Thyroid gland (tissue), 4 donors: ENCODE data around the gene PAM. TPM values are rescaled to one million over a fixed set of nuclear protein-coding genes. Genes with fewer than 3 reads are reported as not detected.

Source experiments
- DNase-seq, 2 donors: peaks; one replicate each; pipeline ENCODE4 v3.0.0-alpha.2; 2019
- H3K27ac ChIP-seq, 3 donors: fragments of 200-600 bp; sonication (generic); 1 replicate in 2 of 3; 2 replicates in 1 of 3; pipeline ENCODE4 v1.5.1; 2016 to 2019; ENCODE audit warnings: mild to moderate bottlenecking in 1 of 3, moderate library complexity in 1 of 3
- H3K27me3 ChIP-seq: fragments of 200-600 bp; sonication (generic); one replicate; pipeline ENCODE4 v1.5.1; 2019
- H3K36me3 ChIP-seq, 2 donors: fragments of 200-600 bp; sonication (generic); one replicate each; pipeline ENCODE4 v1.5.1; 2016 to 2019
- H3K4me1 ChIP-seq, 2 donors: fragments of 200-600 bp; sonication (generic); one replicate each; pipeline ENCODE4 v1.5.1; 2017 to 2019
- H3K4me3 ChIP-seq, 3 donors: fragments of 200-600 bp; sonication (generic); replicated peaks in 1 of 3; 1 replicate in 2 of 3; 2 replicates in 1 of 3; pipeline ENCODE4 v1.5.1; 2016; ENCODE audit warnings: mild to moderate bottlenecking in 1 of 3
- H3K9me3 ChIP-seq: fragments of 200-600 bp; sonication (generic); one replicate; pipeline ENCODE4 v1.5.1; 2017
- CTCF ChIP-seq, 6 experiments: fragments of 200-600 bp in 3 of 6; fragments of 450-650 bp in 3 of 6; sonication (generic) in 3 of 6; IDR thresholded peaks; one replicate each; pipeline ENCODE4 v1.5.1; 2016 to 2019; ENCODE audit warnings: antibody characterized with exemption in 6 of 6, mild to moderate bottlenecking in 2 of 6, inconsistent platforms in 1 of 6, moderate library complexity in 1 of 6
- POLR2A ChIP-seq, 2 donors: fragments of 450-650 bp; IDR thresholded peaks; one replicate each; pipeline ENCODE4 v1.6.1; 2017; ENCODE audit warnings: antibody characterized with exemption in 2 of 2, mild to moderate bottlenecking in 2 of 2, moderate library complexity in 1 of 2
- WGBS, 2 donors: methylation state at CpG; one replicate each; pipeline ENCODE4 v1.1.5; 2017; 5-methylcytosine and 5-hydroxymethylcytosine counted together
- intact Hi-C: fragments of 100-400 bp; cut with DNase I; formaldehyde crosslinking; loops from one replicate; pipeline ENCODE4 v1.15.1; 2023
- total RNA-seq, 4 donors: library from RNA; depleted of rRNA; stranded (reverse); fragments of >200 nt; gene quantifications; one replicate each; pipeline ENCODE4 v1.2.3, GENCODE V29; 2016

The PAM gene
- total RNA-seq, 4 donors from 2014 or later = 175 to 250 (median 202) TPM

DNA sequence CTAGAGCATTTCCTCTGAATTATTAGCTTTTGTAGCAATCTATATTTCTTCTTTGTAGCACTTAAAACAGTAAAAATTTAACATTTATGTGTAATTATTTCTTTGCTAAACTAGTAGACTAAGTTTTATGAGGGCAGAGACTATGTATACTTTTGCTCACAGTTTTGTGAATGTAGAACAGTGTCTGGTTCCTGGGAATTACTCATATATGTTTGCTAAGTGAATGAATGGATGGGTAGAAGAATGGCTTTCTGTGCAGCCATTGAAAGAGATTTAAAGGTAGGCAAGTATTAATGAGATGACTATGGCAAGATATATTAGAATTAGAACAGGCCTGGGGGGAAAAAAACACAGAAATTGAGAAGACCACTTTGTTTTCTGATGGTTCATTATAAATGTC is 140.1 kb downstream of the PAM start:
- TF ChIP-seq POLR2A (IDR thresholded peaks at IDR 0.05) (no peak), CTCF (IDR thresholded peaks at IDR 0.05) (no peak)
- Histone ChIP-seq H3K27ac (no peak overlapping the region), H3K9me3 (no peaks in the 10 kb centered on the region), H3K4me1 (no peaks in the 10 kb centered on the region), H3K36me3 (no peaks in the 10 kb centered on the region), H3K27me3 (no peaks in the 10 kb centered on the region), H3K4me3 (no peak overlapping the region)
- intact Hi-C loops = no loop called here
- no peak for DNase-seq

DNA sequence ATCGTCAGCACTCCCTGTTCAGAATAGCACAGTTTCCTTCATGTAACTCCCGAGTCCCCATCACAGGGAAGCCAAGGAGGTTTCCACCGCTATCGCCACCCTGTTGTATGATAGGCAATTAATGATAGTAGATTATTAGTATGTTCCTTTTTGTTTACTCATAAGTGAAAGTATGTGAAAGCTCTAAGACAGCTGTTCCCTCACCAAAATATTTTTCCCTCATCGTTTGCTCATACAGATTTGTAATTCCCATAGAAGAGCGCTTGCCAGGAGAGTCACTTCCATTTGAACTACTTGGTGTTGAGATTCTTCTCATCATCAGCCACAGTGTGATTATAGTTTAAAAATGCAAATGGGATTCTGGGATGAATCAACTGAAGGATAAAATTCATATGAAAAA is 140.9 kb downstream of the PAM start:
- no peak for DNase-seq
- Histone ChIP-seq H3K36me3 (no peaks in the 10 kb centered on the region), H3K27me3 (no peaks in the 10 kb centered on the region), H3K9me3 (no peaks in the 10 kb centered on the region), H3K4me1 (no peaks in the 10 kb centered on the region), H3K27ac (no peak overlapping the region), H3K4me3 (no peak overlapping the region)
- WGBS, 2 donors = 97% methylated on average over 6 of the region's 6 CpGs
- intact Hi-C loops = no loop called here
- no peak for TF ChIP-seq CTCF (IDR thresholded peaks at IDR 0.05)
- TF ChIP-seq POLR2A (IDR thresholded peaks at IDR 0.05) = no peak

DNA sequence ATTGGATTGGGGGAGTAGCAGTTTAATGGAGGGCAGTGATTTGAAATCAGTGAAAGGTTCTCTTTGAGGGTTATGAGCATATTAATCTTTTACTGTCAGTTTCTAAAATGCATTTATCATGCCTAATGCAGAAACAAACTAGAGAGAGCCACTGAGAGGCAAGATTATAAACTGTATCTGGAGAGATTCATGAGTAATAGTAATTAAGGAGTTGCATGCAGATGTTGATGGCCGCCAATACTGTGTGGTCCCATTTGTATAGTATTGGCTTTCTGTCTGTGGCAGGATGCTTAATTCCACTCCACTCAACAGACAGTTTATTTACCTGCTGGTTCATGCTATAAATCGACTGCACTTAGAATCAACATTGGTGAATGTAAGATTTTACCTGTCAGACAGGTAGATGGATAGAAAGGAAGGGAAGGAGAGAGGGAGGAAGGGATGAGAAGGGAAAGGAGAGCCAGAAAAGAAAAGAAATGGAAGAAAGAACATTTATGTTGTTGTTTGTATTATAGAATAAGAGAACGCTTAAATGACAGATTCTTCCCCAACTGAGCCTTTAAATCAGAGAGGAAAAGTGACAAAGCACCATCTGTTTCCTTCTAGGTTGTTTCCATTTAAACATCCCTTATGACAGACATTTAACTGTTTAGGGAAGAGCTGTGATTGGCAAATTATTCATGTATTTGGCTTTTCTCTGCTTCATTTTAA is 146.5 kb downstream of the PAM start:
- whole genome bisulfite sequencing, 2 donors = 85 to 87% methylated on average over 3 of the region's 3 CpGs
- DNase-seq = no peak
- Histone ChIP-seq H3K36me3 (no peaks in the 10 kb centered on the region), H3K27ac (no peak overlapping the region), H3K4me3 (no peak overlapping the region), H3K27me3 (no peaks in the 10 kb centered on the region), H3K9me3 (no peaks in the 10 kb centered on the region), H3K4me1 (no peaks in the 10 kb centered on the region)
- intact Hi-C loops = no loop called here
- TF ChIP-seq CTCF (IDR thresholded peaks at IDR 0.05) = no peak
- TF ChIP-seq POLR2A (IDR thresholded peaks at IDR 0.05) = no peak

- no peak for DNase-seq
- Histone ChIP-seq H3K9me3 (no peaks in the 10 kb centered on the region), H3K27me3 (no peaks in the 10 kb centered on the region), H3K4me3 (no peak overlapping the region), H3K4me1 (no peaks in the 10 kb centered on the region), H3K27ac (no peak overlapping the region), H3K36me3 (no peaks in the 10 kb centered on the region)
- TF ChIP-seq CTCF (IDR thresholded peaks at IDR 0.05) = no peak
- TF ChIP-seq POLR2A (IDR thresholded peaks at IDR 0.05) = no peak
- intact Hi-C loops = no loop called here
Measured at GRCh38 chr5:102902135-102902448, 147.0 kb downstream of the PAM start.

DNA sequence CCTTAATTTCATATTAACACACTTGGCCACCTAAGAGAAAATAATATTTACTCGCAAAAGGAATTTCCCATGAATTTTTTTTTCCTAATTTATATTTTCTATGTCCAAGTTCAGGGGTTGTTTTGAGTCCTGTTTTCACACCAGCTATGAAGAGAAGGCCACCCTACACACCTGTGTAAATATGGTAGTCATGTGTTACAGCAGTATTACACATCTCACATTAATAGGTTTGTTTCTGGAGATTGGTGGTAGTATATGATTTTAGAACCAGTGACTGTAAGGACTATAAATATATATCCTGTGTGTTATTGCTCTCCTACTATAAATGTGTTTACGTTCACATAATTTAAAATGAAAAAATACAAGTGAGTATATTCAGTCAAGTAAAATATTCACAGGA is 147.5 kb downstream of the PAM start:
- H3K4me1 ChIP-seq = no peaks in the 10 kb centered on the region
- 90 to 91% methylated on average over 2 of the region's 2 CpGs for WGBS, 2 donors
- H3K27ac ChIP-seq = no peak overlapping the region
- H3K36me3 ChIP-seq = no peaks in the 10 kb centered on the region
- H3K9me3 ChIP-seq = no peaks in the 10 kb centered on the region
- H3K4me3 ChIP-seq = no peak overlapping the region
- TF ChIP-seq CTCF (IDR thresholded peaks at IDR 0.05) = no peak
- TF ChIP-seq POLR2A (IDR thresholded peaks at IDR 0.05) = no peak
- H3K27me3 ChIP-seq = no peaks in the 10 kb centered on the region
- intact Hi-C loops = no loop called here
- no peak for DNase-seq
